Thyroid gland (tissue), 4 donors: ENCODE data around the gene KANSL1. TPM values are rescaled to one million over a fixed set of nuclear protein-coding genes. Genes with fewer than 3 reads are reported as not detected.

Experiments used
- DNase-seq, 2 donors: peaks; one replicate each; pipeline ENCODE4 v3.0.0-alpha.2; 2019
- H3K27ac ChIP-seq, 3 donors: fragments of 200-600 bp; sonication (generic); 1 replicate in 2 of 3; 2 replicates in 1 of 3; pipeline ENCODE4 v1.5.1; 2016 to 2019; ENCODE audit warnings: mild to moderate bottlenecking in 1 of 3, moderate library complexity in 1 of 3
- H3K27me3 ChIP-seq: fragments of 200-600 bp; sonication (generic); one replicate; pipeline ENCODE4 v1.5.1; 2019
- H3K36me3 ChIP-seq, 2 donors: fragments of 200-600 bp; sonication (generic); one replicate each; pipeline ENCODE4 v1.5.1; 2016 to 2019
- H3K4me1 ChIP-seq, 2 donors: fragments of 200-600 bp; sonication (generic); one replicate each; pipeline ENCODE4 v1.5.1; 2017 to 2019
- H3K4me3 ChIP-seq, 3 donors: fragments of 200-600 bp; sonication (generic); replicated peaks in 1 of 3; 1 replicate in 2 of 3; 2 replicates in 1 of 3; pipeline ENCODE4 v1.5.1; 2016; ENCODE audit warnings: mild to moderate bottlenecking in 1 of 3
- H3K9me3 ChIP-seq: fragments of 200-600 bp; sonication (generic); one replicate; pipeline ENCODE4 v1.5.1; 2017
- CTCF ChIP-seq, 6 experiments: fragments of 200-600 bp in 3 of 6; fragments of 450-650 bp in 3 of 6; sonication (generic) in 3 of 6; IDR thresholded peaks; one replicate each; pipeline ENCODE4 v1.5.1; 2016 to 2019; ENCODE audit warnings: antibody characterized with exemption in 6 of 6, mild to moderate bottlenecking in 2 of 6, inconsistent platforms in 1 of 6, moderate library complexity in 1 of 6
- POLR2A ChIP-seq, 2 donors: fragments of 450-650 bp; IDR thresholded peaks; one replicate each; pipeline ENCODE4 v1.6.1; 2017; ENCODE audit warnings: antibody characterized with exemption in 2 of 2, mild to moderate bottlenecking in 2 of 2, moderate library complexity in 1 of 2
- WGBS, 2 donors: methylation state at CpG; one replicate each; pipeline ENCODE4 v1.1.5; 2017; 5-methylcytosine and 5-hydroxymethylcytosine counted together
- intact Hi-C: fragments of 100-400 bp; cut with DNase I; formaldehyde crosslinking; loops from one replicate; pipeline ENCODE4 v1.15.1; 2023
- total RNA-seq, 4 donors: library from RNA; depleted of rRNA; stranded (reverse); fragments of >200 nt; gene quantifications; one replicate each; pipeline ENCODE4 v1.2.3, GENCODE V29; 2016

Gene KANSL1
- total RNA-seq, 4 donors from 2014 or later = 90.7 to 209 (median 124) TPM

DNA sequence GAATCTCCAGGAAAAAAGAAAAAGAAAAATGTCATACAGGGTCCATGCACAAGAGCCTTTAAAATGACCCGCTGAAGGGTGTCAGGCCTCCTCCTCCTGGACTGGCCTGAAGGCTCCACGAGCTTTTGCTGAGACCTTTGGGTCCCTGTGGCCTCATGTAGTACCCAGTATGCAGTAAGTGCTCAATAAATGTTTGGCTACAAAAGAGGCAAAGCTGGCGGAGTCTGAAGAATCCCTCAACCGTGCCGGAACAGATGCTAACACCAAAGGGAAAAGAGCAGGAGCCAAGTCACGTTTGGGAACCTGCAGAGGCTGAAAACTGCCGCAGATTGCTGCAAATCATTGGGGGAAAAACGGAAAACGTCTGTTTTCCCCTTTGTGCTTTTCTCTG, 193.3 kb downstream of the KANSL1 start:
- no peaks in the 10 kb centered on the region for H3K27me3 ChIP-seq
- no peak for TF ChIP-seq CTCF (IDR thresholded peaks at IDR 0.05)
- no peak for TF ChIP-seq POLR2A (IDR thresholded peaks at IDR 0.05)

DNA sequence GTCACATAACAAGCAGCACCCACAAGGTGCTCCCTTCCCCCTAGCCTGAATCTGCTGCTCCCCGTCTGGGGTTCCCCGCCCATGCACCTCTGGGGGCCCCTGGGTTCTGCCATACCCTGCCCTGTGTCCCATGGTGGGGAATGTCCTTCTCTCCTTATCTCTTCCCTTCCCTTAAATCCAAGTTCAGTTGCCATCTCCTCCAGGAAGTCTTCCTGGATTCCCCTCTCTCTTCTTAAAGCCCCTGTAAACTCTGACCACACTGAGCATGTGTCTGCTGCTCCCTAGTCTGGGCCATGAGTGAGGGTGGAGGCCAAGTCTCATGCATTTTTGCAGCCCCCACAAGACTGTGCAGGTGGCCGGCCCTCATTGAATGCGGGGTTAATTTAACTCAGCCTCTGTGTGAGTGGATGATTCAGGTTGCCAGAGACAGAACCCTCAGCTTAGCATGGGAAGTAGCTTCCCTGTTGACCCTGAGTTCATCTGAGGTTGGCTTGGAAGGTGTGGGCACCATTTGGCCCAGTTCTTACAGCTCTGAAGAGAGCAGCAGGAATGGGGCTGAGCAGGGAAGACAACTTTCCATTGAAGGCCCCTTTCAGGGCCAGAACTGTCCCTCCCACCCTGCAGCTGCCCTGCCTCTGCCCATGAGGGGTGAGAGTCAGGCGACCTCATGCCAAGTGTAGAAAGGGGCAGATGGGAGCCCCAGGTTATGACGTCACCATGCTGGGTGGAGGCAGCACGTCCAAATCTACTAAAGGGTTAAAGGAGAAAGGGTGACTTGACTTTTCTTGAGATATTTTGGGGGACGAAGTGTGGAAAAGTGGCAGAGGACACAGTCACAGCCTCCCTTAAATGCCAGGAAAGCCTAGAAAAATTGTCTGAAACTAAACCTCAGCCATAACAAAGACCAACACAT, 194.0 kb downstream of the KANSL1 start, which contains the start of gene STH:
Gene STH (plus strand): TSS at position 264 of the 913 bp plus-strand sequence. CDS start 30 bp downstream, at position 294.
- H3K36me3 ChIP-seq = no peaks in the 10 kb centered on the region
- no peaks in the 10 kb centered on the region for H3K27me3 ChIP-seq
- peaks cover 6 to 8% of the 10 kb centered on the region in 2 donors for H3K4me1 ChIP-seq
- no peak for DNase-seq
- no peak within 1 kb of the TSS for H3K27ac ChIP-seq
- intact Hi-C loops = no loop called here
- TF ChIP-seq POLR2A (IDR thresholded peaks at IDR 0.05) (no peak), CTCF (IDR thresholded peaks at IDR 0.05) (no peak)
- no peaks in the 10 kb centered on the region for H3K9me3 ChIP-seq
- H3K4me3 ChIP-seq = no peak within 1 kb of the TSS
- 88 to 95% methylated on average over 7 to 8 of the region's 8 CpGs for WGBS, 2 donors

More for the DNA sequence above, 193.3 kb downstream of the KANSL1 start:
- intact Hi-C loops = loop anchor here (5.0 to 10.0 kb wide), 2 partner anchors 212 to 285 kb away; no protein-coding TSS in a partner anchor
- no peak overlapping the region for H3K27ac ChIP-seq
- DNase-seq = no peak
- no peaks in the 10 kb centered on the region for H3K9me3 ChIP-seq
- no peak overlapping the region for H3K4me3 ChIP-seq
- no peaks in the 10 kb centered on the region for H3K36me3 ChIP-seq
- WGBS, 2 donors = 84 to 89% methylated on average over 9 of the region's 9 CpGs
- peaks cover 9 to 11% of the 10 kb centered on the region in 2 donors for H3K4me1 ChIP-seq

GRCh38 chr17:45997624-45998023, 195.6 kb downstream of the KANSL1 start:
- TF ChIP-seq POLR2A (IDR thresholded peaks at IDR 0.05) (no peak), CTCF (IDR thresholded peaks at IDR 0.05) (no peak)
- no peaks in the 10 kb centered on the region for H3K4me1 ChIP-seq
- H3K27me3 ChIP-seq = no peaks in the 10 kb centered on the region
- no peaks in the 10 kb centered on the region for H3K9me3 ChIP-seq
- WGBS, 2 donors = 86 to 90% methylated on average over 9 of the region's 9 CpGs
- no peak overlapping the region for H3K27ac ChIP-seq
- no peak for DNase-seq
- H3K4me3 ChIP-seq = no peak overlapping the region
- no peaks in the 10 kb centered on the region for H3K36me3 ChIP-seq
- intact Hi-C loops = no loop called here

GRCh38 chr17:45997166-45997565, 196.1 kb downstream of the KANSL1 start:
- 87 to 94% methylated on average over 12 of the region's 13 CpGs for WGBS, 2 donors
- TF ChIP-seq CTCF (IDR thresholded peaks at IDR 0.05) (no peak), POLR2A (IDR thresholded peaks at IDR 0.05) (no peak)
- intact Hi-C loops = no loop called here
- no peaks in the 10 kb centered on the region for H3K4me1 ChIP-seq
- no peaks in the 10 kb centered on the region for H3K9me3 ChIP-seq
- H3K27ac ChIP-seq = no peak overlapping the region
- no peak overlapping the region for H3K4me3 ChIP-seq
- DNase-seq = no peak
- H3K36me3 ChIP-seq = no peaks in the 10 kb centered on the region
- H3K27me3 ChIP-seq = no peaks in the 10 kb centered on the region
